Panc1 (cell line): ENCODE data around the gene TMC4. TPM values are rescaled to one million over a fixed set of nuclear protein-coding genes. Genes with fewer than 3 reads are reported as not detected.
"Not testable (repeated sequence)": the region's sequence is repeated elsewhere in the genome, so short reads cannot be mapped to it uniquely, and the experiment has no call there.

Experiments
- ATAC-seq: fragments of 200-7000 bp; cut with Tn5 transposase; 2 replicates; pipeline ENCODE4 v1.9.1; 2020; ENCODE audit warnings: mild to moderate bottlenecking, moderate library complexity
- BruUV-seq: library from RNA; stranded (reverse); fragments of 400-500 nt; replicated peaks from 2 replicates; lab custom pipeline; 2021; lab: Mats Ljungman, UMichigan
- CTCF ChIA-PET: fragments of 300-600 bp; sonication (Branson Sonifier 250); formaldehyde crosslinking; loops from one replicate; lab custom pipeline; 2022; ENCODE audit warnings: antibody characterized with exemption; lab: Charles Lee
- POLR2A ChIA-PET: fragments of 300-600 bp; sonication (Branson Sonifier 250); formaldehyde crosslinking; loops from one replicate; lab custom pipeline; 2022; ENCODE audit warnings: antibody characterized with exemption; lab: Charles Lee
- DNase-seq: peaks from one replicate; pipeline ENCODE4 v3.0.0-alpha.2; 2010; ENCODE audit warnings: low read depth, low spot score
- H3K27ac ChIP-seq: 2 replicates; pipeline ENCODE4 v1.5.1; 2011; ENCODE audit warnings: mild to moderate bottlenecking, low read length, inconsistent platforms
- H3K27me3 ChIP-seq: fragments of 200-500 bp; sonication (Bioruptor generic); 2 replicates; pipeline ENCODE4 v1.6.0; 2014; ENCODE audit warnings: low read length, inconsistent platforms; ENCODE audit not compliant: control insufficient read depth, insufficient read depth
- H3K36me3 ChIP-seq: fragments of 200-500 bp; sonication (Bioruptor generic); 2 replicates; pipeline ENCODE4 v1.5.1; 2014; ENCODE audit warnings: inconsistent platforms, mild to moderate bottlenecking, low read length, moderate library complexity; ENCODE audit not compliant: control insufficient read depth, insufficient read depth
- H3K4me1 ChIP-seq: 2 replicates; pipeline ENCODE4 v1.5.1; 2011; ENCODE audit warnings: inconsistent platforms, mild to moderate bottlenecking, low read length, moderate library complexity; ENCODE audit not compliant: control insufficient read depth, insufficient read depth
- H3K4me3 ChIP-seq, 2 experiments: 2 replicates each; pipeline ENCODE4 v1.5.1; 2011 to 2012; ENCODE audit warnings: low read depth in 2 of 2, low read length in 2 of 2, mild to moderate bottlenecking in 2 of 2, inconsistent platforms in 1 of 2, moderate library complexity in 1 of 2
- H3K9me3 ChIP-seq: fragments of 200-500 bp; sonication (Bioruptor generic); 2 replicates; pipeline ENCODE4 v1.5.1; 2014; ENCODE audit warnings: low read depth, mild to moderate bottlenecking, inconsistent platforms, low read length, moderate library complexity; ENCODE audit not compliant: control insufficient read depth, insufficient read depth
- POLR2AphosphoS5 ChIP-seq: IDR thresholded peaks from 2 replicates; pipeline ENCODE4 v1.6.1; 2012; ENCODE audit warnings: mild to moderate bottlenecking, low read depth, low read length, moderate library complexity
- SIN3A ChIP-seq: IDR thresholded peaks from 2 replicates; pipeline ENCODE4 v1.6.1; 2012; ENCODE audit warnings: low read depth, mild to moderate bottlenecking, low read length, moderate library complexity, borderline replicate concordance; ENCODE audit not compliant: insufficient read depth
- TCF7L2 ChIP-seq: IDR thresholded peaks from 2 replicates; pipeline ENCODE4 v1.6.1; 2011; ENCODE audit warnings: mild to moderate bottlenecking, low read depth, low read length, inconsistent platforms
- in situ Hi-C: cut with HindIII; loops from 2 replicates; pipeline ENCODE4 v1.10.0; 2016; ENCODE audit warnings: low sequenced_read_pairs, low pct_unique_long_range_greater_than_20kb
- intact Hi-C: fragments of 100-400 bp; cut with micrococcal nuclease; formaldehyde crosslinking; loops from one replicate; pipeline ENCODE4 v1.10.0; 2022; ENCODE audit not compliant: unreplicated experiment
- total RNA-seq: library from RNA; stranded (reverse); gene quantifications from one replicate; pipeline ENCODE4 v1.2.1, GENCODE V29; 2021; ENCODE audit not compliant: unreplicated experiment
- TF ChIP-seq, protein P1 (sequence below): fragments of 450-650 bp; IDR thresholded peaks from 2 replicates; pipeline ENCODE4 v1.5.1; 2017; ENCODE audit warnings: mild to moderate bottlenecking
- TF ChIP-seq, protein P2 (sequence below), 2 experiments: IDR thresholded peaks; 2 replicates each; pipeline ENCODE4 v1.6.1; 2011 to 2012; ENCODE audit warnings: low read depth in 2 of 2, control low read depth in 1 of 2, low read length in 1 of 2, mild to moderate bottlenecking in 1 of 2, moderate library complexity in 1 of 2; ENCODE audit not compliant: insufficient read depth in 1 of 2

TMC4 gene
- total RNA-seq, 1 experiment from 2014 or later: 5.1 TPM

DNA sequence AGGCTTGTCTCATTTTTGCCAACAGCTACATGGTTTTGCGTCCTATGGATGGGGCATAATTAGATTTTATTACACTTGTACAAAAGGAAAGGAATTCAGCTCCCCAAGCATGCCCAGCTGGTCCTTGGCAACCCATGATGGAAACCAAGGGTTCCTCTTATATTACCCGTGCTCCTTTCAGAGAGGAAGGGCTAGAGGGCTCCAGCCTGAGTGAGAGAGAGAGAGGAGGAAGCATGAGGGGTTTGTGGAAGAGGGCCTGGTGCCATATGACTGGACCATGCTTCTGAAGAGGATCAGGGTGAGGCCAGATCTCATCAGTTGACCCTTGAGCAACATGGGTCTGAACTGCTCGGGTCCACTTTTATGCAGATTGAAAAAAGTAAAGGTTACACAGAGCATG lies 24.2 kb upstream of the TMC4 start:
- ATAC-seq: no peak
- DNase-seq: no peak
- ChIA-PET POLR2A (no interaction called here), CTCF (no interaction called here)
- Histone ChIP-seq H3K27ac (no peak overlapping the region), H3K4me1 (peaks cover 10% of the 10 kb centered on the region), H3K9me3 (no peaks in the 10 kb centered on the region), H3K36me3 (peaks cover 22% of the 10 kb centered on the region), H3K27me3 (no peaks in the 10 kb centered on the region), H3K4me3 (no peak overlapping the region)
- in situ Hi-C loops (no loop called here), intact Hi-C loops (no loop called here)
- TF ChIP-seq, protein P1, sequence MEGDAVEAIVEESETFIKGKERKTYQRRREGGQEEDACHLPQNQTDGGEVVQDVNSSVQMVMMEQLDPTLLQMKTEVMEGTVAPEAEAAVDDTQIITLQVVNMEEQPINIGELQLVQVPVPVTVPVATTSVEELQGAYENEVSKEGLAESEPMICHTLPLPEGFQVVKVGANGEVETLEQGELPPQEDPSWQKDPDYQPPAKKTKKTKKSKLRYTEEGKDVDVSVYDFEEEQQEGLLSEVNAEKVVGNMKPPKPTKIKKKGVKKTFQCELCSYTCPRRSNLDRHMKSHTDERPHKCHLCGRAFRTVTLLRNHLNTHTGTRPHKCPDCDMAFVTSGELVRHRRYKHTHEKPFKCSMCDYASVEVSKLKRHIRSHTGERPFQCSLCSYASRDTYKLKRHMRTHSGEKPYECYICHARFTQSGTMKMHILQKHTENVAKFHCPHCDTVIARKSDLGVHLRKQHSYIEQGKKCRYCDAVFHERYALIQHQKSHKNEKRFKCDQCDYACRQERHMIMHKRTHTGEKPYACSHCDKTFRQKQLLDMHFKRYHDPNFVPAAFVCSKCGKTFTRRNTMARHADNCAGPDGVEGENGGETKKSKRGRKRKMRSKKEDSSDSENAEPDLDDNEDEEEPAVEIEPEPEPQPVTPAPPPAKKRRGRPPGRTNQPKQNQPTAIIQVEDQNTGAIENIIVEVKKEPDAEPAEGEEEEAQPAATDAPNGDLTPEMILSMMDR: no peak
- TF ChIP-seq POLR2AphosphoS5: no peak
- TF ChIP-seq, protein P2, sequence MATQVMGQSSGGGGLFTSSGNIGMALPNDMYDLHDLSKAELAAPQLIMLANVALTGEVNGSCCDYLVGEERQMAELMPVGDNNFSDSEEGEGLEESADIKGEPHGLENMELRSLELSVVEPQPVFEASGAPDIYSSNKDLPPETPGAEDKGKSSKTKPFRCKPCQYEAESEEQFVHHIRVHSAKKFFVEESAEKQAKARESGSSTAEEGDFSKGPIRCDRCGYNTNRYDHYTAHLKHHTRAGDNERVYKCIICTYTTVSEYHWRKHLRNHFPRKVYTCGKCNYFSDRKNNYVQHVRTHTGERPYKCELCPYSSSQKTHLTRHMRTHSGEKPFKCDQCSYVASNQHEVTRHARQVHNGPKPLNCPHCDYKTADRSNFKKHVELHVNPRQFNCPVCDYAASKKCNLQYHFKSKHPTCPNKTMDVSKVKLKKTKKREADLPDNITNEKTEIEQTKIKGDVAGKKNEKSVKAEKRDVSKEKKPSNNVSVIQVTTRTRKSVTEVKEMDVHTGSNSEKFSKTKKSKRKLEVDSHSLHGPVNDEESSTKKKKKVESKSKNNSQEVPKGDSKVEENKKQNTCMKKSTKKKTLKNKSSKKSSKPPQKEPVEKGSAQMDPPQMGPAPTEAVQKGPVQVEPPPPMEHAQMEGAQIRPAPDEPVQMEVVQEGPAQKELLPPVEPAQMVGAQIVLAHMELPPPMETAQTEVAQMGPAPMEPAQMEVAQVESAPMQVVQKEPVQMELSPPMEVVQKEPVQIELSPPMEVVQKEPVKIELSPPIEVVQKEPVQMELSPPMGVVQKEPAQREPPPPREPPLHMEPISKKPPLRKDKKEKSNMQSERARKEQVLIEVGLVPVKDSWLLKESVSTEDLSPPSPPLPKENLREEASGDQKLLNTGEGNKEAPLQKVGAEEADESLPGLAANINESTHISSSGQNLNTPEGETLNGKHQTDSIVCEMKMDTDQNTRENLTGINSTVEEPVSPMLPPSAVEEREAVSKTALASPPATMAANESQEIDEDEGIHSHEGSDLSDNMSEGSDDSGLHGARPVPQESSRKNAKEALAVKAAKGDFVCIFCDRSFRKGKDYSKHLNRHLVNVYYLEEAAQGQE (IDR thresholded peaks at IDR 0.05; ENCODE audit: insufficient read depth in 1 of 2, low read depth in 2 of 2, low read length in 1 of 2): no peak
- no peak for TF ChIP-seq TCF7L2
- TF ChIP-seq SIN3A: no peak
- BruUV-seq: no TSS peak

DNA sequence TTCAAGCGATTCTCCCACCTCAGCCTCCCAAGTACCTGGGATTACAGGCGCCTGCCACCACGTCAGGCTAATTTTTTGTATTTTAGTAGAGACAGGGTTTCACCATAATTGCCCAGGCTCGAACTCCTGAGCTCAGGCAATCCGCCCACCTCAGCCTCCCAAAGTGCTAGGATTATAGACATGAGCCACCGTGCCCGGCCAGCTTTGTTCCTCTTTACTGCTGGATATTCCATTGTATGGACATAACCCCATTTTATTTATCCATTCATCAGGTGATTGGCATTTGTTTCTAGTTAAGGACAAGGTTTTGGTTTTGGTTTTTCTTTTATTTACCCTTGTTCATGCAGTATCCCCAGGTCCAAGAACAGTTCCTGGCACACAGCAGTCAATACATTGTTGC lies 23.6 kb upstream of the TMC4 start:
- TF ChIP-seq POLR2AphosphoS5: no peak
- TF ChIP-seq, protein P2 (IDR thresholded peaks at IDR 0.05; ENCODE audit: insufficient read depth in 1 of 2, low read depth in 2 of 2, low read length in 1 of 2): no peak
- no peak for TF ChIP-seq SIN3A
- TF ChIP-seq, protein P1: no peak
- TF ChIP-seq TCF7L2: no peak
- DNase-seq: no peak
- H3K4me3 ChIP-seq: no peak overlapping the region
- intact Hi-C loops: no loop called here
- BruUV-seq: no TSS peak
- in situ Hi-C loops: no loop called here
- ATAC-seq: no peak
- ChIA-PET POLR2A (interaction anchor here (0.9 kb wide), 1 partner anchor 28 kb away, joined by 3 read pairs; no protein-coding TSS in a partner anchor), CTCF (no interaction called here)
- no peaks in the 10 kb centered on the region for H3K27me3 ChIP-seq
- H3K4me1 ChIP-seq: peaks cover 9% of the 10 kb centered on the region
- no peaks in the 10 kb centered on the region for H3K9me3 ChIP-seq
- H3K27ac ChIP-seq: no peak overlapping the region
- H3K36me3 ChIP-seq: peaks cover 18% of the 10 kb centered on the region

DNA sequence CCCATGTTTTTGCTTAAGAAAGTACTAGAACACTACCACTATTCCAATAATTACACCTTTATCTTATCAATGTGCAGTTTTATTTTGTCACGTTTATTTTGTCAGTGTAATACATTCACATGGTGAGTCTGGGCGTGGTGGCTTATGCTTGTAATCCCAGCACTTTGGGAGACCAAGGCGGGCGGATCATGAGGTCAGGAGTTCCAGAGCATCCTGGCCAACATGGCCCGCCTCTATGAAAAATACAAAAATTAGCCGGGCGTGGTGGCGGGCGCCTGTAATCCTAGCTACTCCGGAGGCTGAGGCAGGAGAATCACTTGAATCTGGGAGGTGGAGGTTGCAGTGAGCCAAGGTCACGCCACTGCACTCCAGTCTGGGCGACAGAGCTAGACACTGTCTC lies 21.5 kb upstream of the TMC4 start:
- in situ Hi-C loops, POLR2A ChIA-PET, ATAC-seq, H3K9me3 ChIP-seq, H3K27ac ChIP-seq, DNase-seq, H3K4me3 ChIP-seq, intact Hi-C loops, H3K27me3 ChIP-seq, H3K4me1 ChIP-seq, BruUV-seq: not testable (repeated sequence)
- H3K36me3 ChIP-seq: peaks cover 13% of the 10 kb centered on the region
- CTCF ChIA-PET: interaction anchor here (0.7 kb wide), 1 partner anchor 1219 kb away, joined by 4 read pairs; no protein-coding TSS in a partner anchor
